Measurements from ENCODE around the gene PRKG2.
"Not testable (repeated sequence)": the region's sequence is repeated elsewhere in the genome, so short reads cannot be mapped to it uniquely, and the experiment has no call there.

The PRKG2 gene

DNA sequence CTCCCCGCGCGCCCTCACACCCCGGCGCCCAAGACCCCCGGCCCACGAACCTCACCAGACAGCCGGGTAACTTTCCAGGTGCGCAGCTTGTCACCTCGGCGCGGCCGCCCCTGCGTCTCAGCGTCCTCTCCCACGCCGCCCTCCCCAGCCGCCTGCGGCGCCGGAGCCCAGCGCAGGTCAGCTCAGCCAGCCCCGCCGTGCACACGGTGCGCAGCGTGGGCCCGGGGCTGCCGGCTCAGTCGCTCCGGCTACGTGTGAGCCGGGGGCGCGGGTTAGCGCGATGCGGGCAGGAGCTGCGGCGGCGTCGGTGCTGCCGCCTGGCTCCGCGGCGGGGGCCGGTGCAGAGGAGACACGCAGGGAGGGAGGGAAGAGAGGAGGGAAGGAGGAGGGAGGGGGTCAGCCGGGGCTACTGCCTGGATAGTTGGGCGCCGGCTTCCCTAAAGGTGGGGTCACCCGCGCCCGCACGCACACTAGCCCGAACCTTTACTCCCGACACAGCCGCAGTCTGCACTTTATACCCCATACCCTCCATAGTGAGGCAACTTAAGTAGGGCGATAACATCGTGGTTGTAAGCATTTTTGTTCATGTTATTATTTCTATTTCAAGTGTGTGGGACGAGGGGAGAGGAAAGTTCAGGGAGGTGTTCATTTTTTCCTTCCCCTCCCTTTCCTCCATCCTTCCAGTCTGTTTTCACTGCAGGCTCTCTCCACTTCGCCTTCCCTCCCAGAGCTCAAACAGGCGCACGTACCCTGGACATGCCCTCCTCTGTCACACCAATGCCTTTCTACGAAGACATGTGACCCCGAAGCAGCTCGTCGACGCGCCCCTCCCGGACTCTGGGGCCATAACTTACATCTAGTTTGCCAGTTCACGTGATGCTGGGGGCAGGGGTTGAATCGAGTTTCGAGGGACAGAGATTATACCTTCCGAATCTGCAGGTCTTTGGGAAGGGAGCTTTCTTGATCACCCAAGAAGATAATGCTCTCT lies at the start of gene PRKG2:
TSS of gene PRKG2 (minus strand) at position 342 of the 988 bp plus-strand sequence. CDS start 10,175 bp downstream, outside the sequence.
- DNase-seq: no peak

DNA sequence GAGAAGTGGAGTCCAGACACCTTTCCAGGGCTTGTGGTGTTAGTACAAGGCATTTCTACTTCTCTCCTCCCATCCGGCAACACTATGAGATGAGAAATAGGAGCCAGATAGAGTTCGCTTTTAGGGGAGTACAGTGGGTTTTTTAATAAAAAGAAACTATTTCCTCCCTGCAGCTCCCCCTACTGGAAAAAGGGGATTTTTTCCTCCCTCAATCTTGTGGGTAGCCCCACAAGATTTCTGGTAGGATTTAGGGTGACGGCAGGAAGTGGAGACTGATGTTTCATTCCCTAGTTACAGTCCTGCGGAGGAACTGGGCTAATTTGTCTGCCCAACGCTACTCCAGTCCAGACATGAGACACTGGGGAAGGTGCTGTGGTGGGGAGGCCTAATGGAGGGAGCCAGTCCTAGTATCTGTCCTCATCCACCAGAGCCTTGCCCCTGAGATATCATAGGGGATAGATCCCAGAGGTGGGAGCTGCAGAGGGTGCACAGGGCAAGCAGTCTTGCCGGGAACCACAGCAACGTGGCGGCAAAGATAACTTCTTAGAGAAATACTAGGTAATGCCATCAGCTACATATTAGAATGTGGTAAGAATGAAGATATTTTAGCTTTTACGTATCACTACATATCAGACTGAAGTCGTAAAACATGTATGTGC lies 45.5 kb upstream of the PRKG2 start:
- no peak for DNase-seq

DNA sequence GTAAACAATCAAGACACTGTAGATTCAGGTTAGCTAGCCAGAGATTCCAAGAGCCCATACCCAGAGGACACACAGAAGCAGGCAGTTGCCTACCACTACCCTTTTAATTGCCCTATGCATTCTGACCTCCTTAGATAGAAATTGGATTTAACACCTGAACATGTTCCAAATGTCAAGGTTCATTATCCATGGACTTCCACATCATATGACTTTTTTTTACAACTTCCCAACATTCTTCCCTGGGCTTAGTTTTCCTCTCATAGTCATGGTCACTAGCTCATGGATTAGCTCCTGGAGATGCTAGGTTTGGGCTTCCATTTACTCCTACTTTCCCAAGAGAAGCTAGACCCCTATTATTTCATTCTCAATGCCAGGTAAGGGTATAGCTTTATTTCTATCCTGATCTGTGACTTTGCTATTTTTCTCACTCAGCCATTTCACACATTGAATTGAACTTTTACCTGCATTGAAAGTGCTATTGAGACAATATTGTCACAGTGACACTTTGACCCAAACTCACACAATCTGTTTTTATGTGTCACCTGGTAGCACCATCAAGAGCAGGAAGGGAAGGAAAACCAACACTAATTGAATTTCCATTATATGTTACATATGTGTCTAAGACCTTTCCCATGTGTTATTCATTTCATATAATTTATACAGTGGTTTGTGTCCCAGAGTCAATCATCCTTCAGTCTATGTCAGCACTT lies 44.0 kb upstream of the PRKG2 start:
- no peak for DNase-seq

DNA sequence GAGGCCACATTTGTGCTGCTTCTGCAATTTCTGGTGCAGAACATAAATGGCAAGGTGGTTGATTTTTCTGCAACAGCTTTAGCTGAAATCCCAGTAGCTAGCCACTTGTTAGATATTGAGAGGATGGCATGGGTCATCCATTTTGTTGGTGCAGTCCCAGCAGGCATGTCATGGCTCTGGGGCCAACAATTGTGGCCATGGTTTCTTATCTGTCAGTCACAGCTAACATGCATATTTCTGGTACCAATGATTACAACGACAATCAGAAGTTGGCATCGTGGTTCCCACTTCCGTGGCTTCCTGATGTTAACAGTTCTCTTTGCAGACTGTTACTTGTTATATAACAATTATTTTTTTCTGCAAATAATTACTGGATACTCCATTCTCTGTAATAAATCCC lies 42.8 kb upstream of the PRKG2 start:
- peak; percentile 29 for DNase-seq

- DNase-seq: no peak
Measured at GRCh38 chr4:81257021-81257420, 42.0 kb upstream of the PRKG2 start.

- no peak for DNase-seq
Measured at GRCh38 chr4:81256059-81256970, 41.3 kb upstream of the PRKG2 start.

DNA sequence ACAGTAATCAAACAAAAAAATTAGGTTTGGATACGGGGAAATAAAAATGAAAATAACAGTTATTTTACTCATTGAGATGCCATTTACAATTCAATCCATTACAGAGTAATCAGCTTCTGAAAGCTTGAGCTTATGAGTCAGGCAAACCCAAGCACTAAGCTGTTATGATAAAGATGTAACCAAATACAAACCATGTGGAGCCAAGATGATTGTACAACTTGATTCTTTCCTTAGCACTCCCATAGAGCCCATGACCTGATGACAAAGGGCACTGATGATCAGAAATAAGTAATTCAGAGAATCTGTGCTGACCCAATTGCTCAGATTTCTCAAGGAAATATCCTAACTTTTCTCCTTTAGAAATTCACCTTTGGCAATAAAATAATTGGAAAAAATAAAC lies 40.5 kb upstream of the PRKG2 start:
- no peak for DNase-seq

GRCh38 chr4:81250430-81250829 lies 35.4 kb upstream of the PRKG2 start:
- DNase-seq: no peak

GRCh38 chr4:81245218-81246009 lies 30.4 kb upstream of the PRKG2 start:
- DNase-seq: no peak

- DNase-seq: no peak
Measured at GRCh38 chr4:81237791-81238190, 22.8 kb upstream of the PRKG2 start.

- DNase-seq: no peak
Measured at GRCh38 chr4:81235982-81236749, 21.1 kb upstream of the PRKG2 start.

GRCh38 chr4:81227968-81228367 lies 12.9 kb upstream of the PRKG2 start:
- no peak for DNase-seq

DNA sequence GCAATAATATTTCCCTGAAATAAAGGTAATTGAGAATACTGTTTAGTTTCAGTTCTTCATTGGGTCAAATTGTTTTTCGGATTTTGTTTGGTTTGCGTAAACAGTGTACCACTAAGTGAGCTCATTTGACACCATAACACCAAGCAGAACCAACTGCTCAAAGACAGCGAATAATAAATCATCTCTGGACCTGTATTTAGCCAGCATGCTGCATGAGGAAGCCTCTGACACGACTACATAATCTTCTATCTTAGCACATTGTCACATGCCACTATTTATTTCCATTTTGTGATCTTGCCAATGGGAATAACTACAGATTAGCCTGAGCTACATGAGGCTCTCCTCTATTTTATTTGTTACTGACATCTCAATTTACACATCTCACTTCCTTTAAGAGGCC lies 12.1 kb upstream of the PRKG2 start:
- no peak for DNase-seq

- no peak for DNase-seq
Measured at GRCh38 chr4:81225252-81225651, 10.2 kb upstream of the PRKG2 start.

GRCh38 chr4:81222082-81222472 lies 7.1 kb upstream of the PRKG2 start:
- not testable (repeated sequence) for DNase-seq

GRCh38 chr4:81221303-81222081 lies 6.5 kb upstream of the PRKG2 start:
- DNase-seq: no peak

GRCh38 chr4:81220271-81220670 lies 5.2 kb upstream of the PRKG2 start:
- DNase-seq: no peak

GRCh38 chr4:81218206-81218605 lies 3.2 kb upstream of the PRKG2 start:
- no peak for DNase-seq

DNA sequence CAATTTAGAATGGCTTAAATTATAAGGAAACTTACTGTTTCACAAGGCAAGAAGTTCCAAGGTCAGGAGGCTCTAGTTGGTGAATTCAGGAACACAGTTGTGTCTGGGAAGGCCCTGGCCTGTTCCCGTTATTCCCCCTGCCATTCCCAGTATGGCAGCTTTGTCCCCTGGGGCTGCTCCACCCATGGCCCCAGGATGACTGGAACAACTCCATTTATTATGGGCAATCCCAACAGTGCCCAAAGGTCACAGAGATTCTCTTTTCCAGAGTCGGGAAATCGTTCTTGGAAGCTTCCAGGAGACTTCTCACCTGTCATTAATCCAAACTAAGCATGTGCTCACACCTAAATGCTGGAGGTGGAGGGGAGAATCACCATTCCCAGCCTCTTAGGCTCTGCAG lies 2.8 kb upstream of the PRKG2 start:
- DNase-seq: no peak

- DNase-seq: no peak
Measured at GRCh38 chr4:81215931-81216330, 909 bp upstream of the PRKG2 start.

All from GDM1 (cell line).